Measurements from ENCODE around the gene VDR. TPM values are rescaled to one million over a fixed set of nuclear protein-coding genes. Genes with fewer than 3 reads are reported as not detected.

The VDR gene
- total RNA-seq, 1 experiment from 2014 or later = 9.5 TPM

DNA sequence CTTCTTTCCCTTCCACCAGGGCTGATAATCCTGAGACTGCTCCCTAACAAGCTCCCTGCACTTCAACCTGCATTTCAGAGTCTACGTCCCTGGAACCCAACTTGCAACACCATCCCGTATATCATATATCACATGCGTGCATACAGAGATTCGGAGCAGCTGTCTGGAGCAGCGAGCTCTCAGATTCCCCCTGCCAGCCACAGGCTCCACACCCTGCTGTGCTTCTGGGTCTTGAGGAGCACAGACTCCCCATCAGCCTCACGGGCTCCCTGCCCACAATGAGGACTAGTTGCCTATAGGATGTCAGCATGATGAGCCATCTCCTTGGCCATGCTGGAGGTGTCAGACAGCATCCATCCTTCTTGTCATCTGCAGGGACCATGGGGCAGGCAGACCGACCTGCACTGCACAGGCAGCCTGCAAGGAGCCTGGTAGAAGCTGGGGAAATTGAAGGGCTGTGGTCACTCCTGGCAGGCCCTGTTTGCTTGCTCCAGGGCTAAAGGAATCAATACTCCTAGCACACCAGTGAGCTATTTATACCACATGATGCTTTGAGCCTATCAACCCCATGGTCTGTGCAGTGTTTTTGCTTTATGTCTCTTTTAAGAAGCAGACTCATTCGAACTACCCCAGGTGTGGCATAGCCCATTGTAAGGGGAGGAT, 65.4 kb downstream of the VDR start:
- POLR2A ChIA-PET = interaction anchor here (1.0 to 2.1 kb wide), 4 partner anchors 11 to 133 kb away, joined by 3 to 6 read pairs (median 4); partner anchors contain the start of gene RPAP3
- Histone ChIP-seq H3K36me3 (ENCODE audit: control insufficient read depth in 1 of 2, insufficient read depth in 2 of 2, low read length in 2 of 2) (no peaks in the 10 kb centered on the region), H3K9me3 (ENCODE audit: control insufficient read depth in 1 of 2, insufficient read depth in 1 of 2, low read depth in 1 of 2, low read length in 2 of 2) (no peaks in the 10 kb centered on the region), H3K9me2 (ENCODE audit: insufficient read depth) (no peaks in the 10 kb centered on the region), H4K20me1 (ENCODE audit: insufficient read depth) (no peaks in the 10 kb centered on the region), H3K27me3 (ENCODE audit: insufficient read depth, low read length) (no peaks in the 10 kb centered on the region), H3K27ac (ENCODE audit: low read depth, low read length) (no peak overlapping the region), H3K9ac (ENCODE audit: low read length) (no peak overlapping the region), H3K4me2 (ENCODE audit: low read length) (no peak overlapping the region), H3K4me3 (replicated peaks in 1 of 2; ENCODE audit: low read depth in 1 of 2, low read length in 2 of 2) (no peak overlapping the region), H3K79me2 (ENCODE audit: insufficient read depth, low read length) (no peaks in the 10 kb centered on the region), H2AFZ (ENCODE audit: low read depth, low read length, poor library complexity, severe bottlenecking) (no peak overlapping the region), H3K4me1 (ENCODE audit: control insufficient read depth in 1 of 2, insufficient read depth in 2 of 2, low read length in 2 of 2) (peaks cover 10 to 34% of the 10 kb centered on the region in 2 experiments; a peak in 2 of 4 replicates)
- no TSS peak for BruUV-seq (replicated peaks)
- CTCF ChIA-PET = interaction anchor here (0.6 to 4.7 kb wide), 37 partner anchors 8 to 807 kb away, joined by 3 to 164 read pairs (median 7); partner anchors contain the start of genes RAPGEF3 and SLC48A1
- RAD21 ChIA-PET (ENCODE audit: low non-redundant PET in 1 of 2, low total read pairs in 2 of 2, uncharacterized antibody in 2 of 2, unreplicated experiment in 2 of 2) = interaction anchor here (0.6 to 2.7 kb wide), 16 partner anchors 19 to 318 kb away, joined by 3 to 25 read pairs (median 6); partner anchors contain the start of genes SLC48A1 (in 2 of the 2) and ASB8 (in 1 of the 2)
- DNase-seq (ENCODE audit: low read depth, low spot score) = no peak
- intact Hi-C loops (cut with micrococcal nuclease) = loop anchor here (5.0 kb wide), 4 partner anchors 62 to 807 kb away; no protein-coding TSS in a partner anchor
- no peak for ATAC-seq
- no peak for TF ChIP-seq CEBPB (IDR thresholded peaks at IDR 0.05; ENCODE audit: low read depth)
- TF ChIP-seq ELF1 (IDR thresholded peaks at IDR 0.05; ENCODE audit: borderline replicate concordance, low read depth) = no peak
- TF ChIP-seq SIN3A (IDR thresholded peaks at IDR 0.05; ENCODE audit: low read depth) = no peak
- TF ChIP-seq FOSL1 (IDR thresholded peaks at IDR 0.05; ENCODE audit: low read depth) = no peak
- TF ChIP-seq EZH2phosphoT487 (IDR thresholded peaks at IDR 0.05; ENCODE audit: borderline replicate concordance) = no peak
- TF ChIP-seq, protein P1, sequence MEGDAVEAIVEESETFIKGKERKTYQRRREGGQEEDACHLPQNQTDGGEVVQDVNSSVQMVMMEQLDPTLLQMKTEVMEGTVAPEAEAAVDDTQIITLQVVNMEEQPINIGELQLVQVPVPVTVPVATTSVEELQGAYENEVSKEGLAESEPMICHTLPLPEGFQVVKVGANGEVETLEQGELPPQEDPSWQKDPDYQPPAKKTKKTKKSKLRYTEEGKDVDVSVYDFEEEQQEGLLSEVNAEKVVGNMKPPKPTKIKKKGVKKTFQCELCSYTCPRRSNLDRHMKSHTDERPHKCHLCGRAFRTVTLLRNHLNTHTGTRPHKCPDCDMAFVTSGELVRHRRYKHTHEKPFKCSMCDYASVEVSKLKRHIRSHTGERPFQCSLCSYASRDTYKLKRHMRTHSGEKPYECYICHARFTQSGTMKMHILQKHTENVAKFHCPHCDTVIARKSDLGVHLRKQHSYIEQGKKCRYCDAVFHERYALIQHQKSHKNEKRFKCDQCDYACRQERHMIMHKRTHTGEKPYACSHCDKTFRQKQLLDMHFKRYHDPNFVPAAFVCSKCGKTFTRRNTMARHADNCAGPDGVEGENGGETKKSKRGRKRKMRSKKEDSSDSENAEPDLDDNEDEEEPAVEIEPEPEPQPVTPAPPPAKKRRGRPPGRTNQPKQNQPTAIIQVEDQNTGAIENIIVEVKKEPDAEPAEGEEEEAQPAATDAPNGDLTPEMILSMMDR (IDR thresholded peaks at IDR 0.05 in 2 of 3, conservative IDR thresholded peaks at IDR 0.05 in 1 of 3; ENCODE audit: borderline replicate concordance in 1 of 3, insufficient read depth in 1 of 3, low read depth in 2 of 3, low read length in 2 of 3) = no peak
- TF ChIP-seq, protein P2, sequence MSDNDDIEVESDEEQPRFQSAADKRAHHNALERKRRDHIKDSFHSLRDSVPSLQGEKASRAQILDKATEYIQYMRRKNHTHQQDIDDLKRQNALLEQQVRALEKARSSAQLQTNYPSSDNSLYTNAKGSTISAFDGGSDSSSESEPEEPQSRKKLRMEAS (IDR thresholded peaks at IDR 0.05) = no peak
- no peak for TF ChIP-seq EGR1 (IDR thresholded peaks at IDR 0.05; ENCODE audit: low read depth)
- no peak for TF ChIP-seq POLR2A (IDR thresholded peaks at IDR 0.05; ENCODE audit: borderline replicate concordance, extremely low read depth, insufficient read depth, insufficient read length)
- TF ChIP-seq RAD21 (IDR thresholded peaks at IDR 0.05; ENCODE audit: low read depth) = no peak
- TF ChIP-seq TCF7L2 (IDR thresholded peaks at IDR 0.05; ENCODE audit: borderline replicate concordance, extremely low read depth, insufficient read depth, insufficient read length) = no peak

Data from HCT116 (cell line).